Measurements from ENCODE around the gene LYST.
"Not testable (repeated sequence)": the region's sequence is repeated elsewhere in the genome, so short reads cannot be mapped to it uniquely, and the experiment has no call there.

Gene LYST

GRCh38 chr1:235643837-235644692, 222.6 kb downstream of the LYST start:
- in situ Hi-C loops (cut with HindIII; ENCODE audit: low pct_unique_long_range_greater_than_20kb, low sequenced_read_pairs): no loop called here
- TF ChIP-seq JUND (IDR thresholded peaks at IDR 0.05; ENCODE audit: low read depth): no peak
- no peak for DNase-seq (ENCODE audit: low read depth in 1 of 2, low spot score in 1 of 2)

GRCh38 chr1:235642943-235643371, 223.7 kb downstream of the LYST start:
- no peak for DNase-seq (ENCODE audit: low read depth in 1 of 2, low spot score in 1 of 2)
- TF ChIP-seq JUND (IDR thresholded peaks at IDR 0.05; ENCODE audit: low read depth): no peak
- in situ Hi-C loops (cut with HindIII; ENCODE audit: low pct_unique_long_range_greater_than_20kb, low sequenced_read_pairs): no loop called here

- DNase-seq (ENCODE audit: low read depth in 1 of 2, low spot score in 1 of 2): no peak
- TF ChIP-seq JUND (IDR thresholded peaks at IDR 0.05; ENCODE audit: low read depth): no peak
- in situ Hi-C loops (cut with HindIII; ENCODE audit: low pct_unique_long_range_greater_than_20kb, low sequenced_read_pairs): no loop called here
Observed at GRCh38 chr1:235642011-235642942, 224.4 kb downstream of the LYST start.

GRCh38 chr1:235640580-235640979, 226.1 kb downstream of the LYST start:
- no peak for TF ChIP-seq JUND (IDR thresholded peaks at IDR 0.05; ENCODE audit: low read depth)
- in situ Hi-C loops (cut with HindIII; ENCODE audit: low pct_unique_long_range_greater_than_20kb, low sequenced_read_pairs): no loop called here
- DNase-seq (ENCODE audit: low read depth in 1 of 2, low spot score in 1 of 2): no peak

GRCh38 chr1:235639226-235640205, 227.2 kb downstream of the LYST start:
- no peak for TF ChIP-seq JUND (IDR thresholded peaks at IDR 0.05; ENCODE audit: low read depth)
- DNase-seq (ENCODE audit: low read depth in 1 of 2, low spot score in 1 of 2): no peak
- in situ Hi-C loops (cut with HindIII; ENCODE audit: low pct_unique_long_range_greater_than_20kb, low sequenced_read_pairs): no loop called here

- DNase-seq (ENCODE audit: low read depth in 1 of 2, low spot score in 1 of 2); in situ Hi-C loops (cut with HindIII; ENCODE audit: low pct_unique_long_range_greater_than_20kb, low sequenced_read_pairs): not testable (repeated sequence)
Observed at GRCh38 chr1:235638612-235639011, 228.1 kb downstream of the LYST start.

GRCh38 chr1:235637756-235638534, 228.8 kb downstream of the LYST start:
- no peak for TF ChIP-seq JUND (IDR thresholded peaks at IDR 0.05; ENCODE audit: low read depth)
- no peak for DNase-seq (ENCODE audit: low read depth in 1 of 2, low spot score in 1 of 2)
- in situ Hi-C loops (cut with HindIII; ENCODE audit: low pct_unique_long_range_greater_than_20kb, low sequenced_read_pairs): no loop called here

GRCh38 chr1:235635938-235636662, 230.6 kb downstream of the LYST start:
- DNase-seq (ENCODE audit: low read depth in 1 of 2, low spot score in 1 of 2): peak; percentile 65 to 93
- in situ Hi-C loops (cut with HindIII; ENCODE audit: low pct_unique_long_range_greater_than_20kb, low sequenced_read_pairs): no loop called here
- no peak; the same call in 1 of the 2 replicates for TF ChIP-seq JUND (IDR thresholded peaks at IDR 0.05; ENCODE audit: low read depth)

GRCh38 chr1:235632506-235633401, 234.0 kb downstream of the LYST start:
- no peak for TF ChIP-seq JUND (IDR thresholded peaks at IDR 0.05; ENCODE audit: low read depth)
- in situ Hi-C loops (cut with HindIII; ENCODE audit: low pct_unique_long_range_greater_than_20kb, low sequenced_read_pairs): no loop called here
- no peak for DNase-seq (ENCODE audit: low read depth in 1 of 2, low spot score in 1 of 2)

GRCh38 chr1:235631816-235632215, 234.9 kb downstream of the LYST start:
- no peak for DNase-seq (ENCODE audit: low read depth in 1 of 2, low spot score in 1 of 2)
- TF ChIP-seq JUND (IDR thresholded peaks at IDR 0.05; ENCODE audit: low read depth): no peak
- in situ Hi-C loops (cut with HindIII; ENCODE audit: low pct_unique_long_range_greater_than_20kb, low sequenced_read_pairs): no loop called here

All from T47D (cell line).